Astrocyte of the hippocampus (primary cell): ENCODE measurements around the gene SPRR3.
"Not testable (repeated sequence)": the region's sequence is repeated elsewhere in the genome, so short reads cannot be mapped to it uniquely, and the experiment has no call there.

Experiments
- DNase-seq: peaks from one replicate; pipeline ENCODE4 v3.0.0; 2011; ENCODE audit warnings: low read depth, low spot score

Gene SPRR3

DNA sequence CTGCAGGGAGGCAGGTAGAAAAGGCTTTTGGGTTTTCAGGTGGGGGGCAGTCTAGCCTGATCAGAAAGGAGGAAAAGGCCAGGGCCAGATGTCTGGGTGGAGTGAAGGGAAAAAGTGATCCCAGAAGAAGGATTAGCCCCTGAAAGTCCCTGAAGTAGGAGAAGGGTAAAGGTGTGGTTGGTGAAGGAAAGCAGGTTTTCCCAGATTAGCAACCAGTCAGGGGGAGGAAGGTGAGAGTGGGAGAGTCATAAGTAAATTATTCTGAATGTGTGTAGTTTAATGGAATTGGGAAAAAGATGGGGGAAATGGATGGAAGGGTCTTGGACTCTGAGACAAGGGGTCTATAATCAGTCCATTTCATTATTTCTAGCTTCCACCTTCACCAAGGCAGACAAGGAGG, 18.3 kb upstream of the SPRR3 start:
- no peak for DNase-seq

DNA sequence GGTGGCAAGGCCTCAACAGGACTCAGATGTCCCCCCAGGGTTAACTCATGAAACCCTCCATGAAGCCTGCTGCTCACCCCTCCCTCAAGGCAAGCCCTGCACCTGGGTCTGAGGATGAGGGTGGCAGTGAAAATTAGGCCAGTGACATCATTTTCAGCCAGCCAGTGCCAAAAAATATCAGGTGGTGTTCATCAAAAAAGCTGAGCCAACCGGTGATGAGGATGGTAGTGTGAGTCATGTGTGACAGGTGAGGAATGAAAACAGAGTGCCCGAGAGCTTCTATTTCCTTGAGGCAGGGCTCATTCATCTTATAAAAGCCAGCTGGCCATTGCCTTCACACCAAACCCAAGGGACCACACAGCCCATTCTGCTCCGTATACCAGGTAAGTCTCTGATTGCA, 17.8 kb upstream of the SPRR3 start, which contains the start of gene SPRR1A:
TSS of gene SPRR1A (plus strand) at position 339 of the 400 bp plus-strand sequence. CDS start 1,150 bp downstream, outside the sequence.
- no peak for DNase-seq

DNA sequence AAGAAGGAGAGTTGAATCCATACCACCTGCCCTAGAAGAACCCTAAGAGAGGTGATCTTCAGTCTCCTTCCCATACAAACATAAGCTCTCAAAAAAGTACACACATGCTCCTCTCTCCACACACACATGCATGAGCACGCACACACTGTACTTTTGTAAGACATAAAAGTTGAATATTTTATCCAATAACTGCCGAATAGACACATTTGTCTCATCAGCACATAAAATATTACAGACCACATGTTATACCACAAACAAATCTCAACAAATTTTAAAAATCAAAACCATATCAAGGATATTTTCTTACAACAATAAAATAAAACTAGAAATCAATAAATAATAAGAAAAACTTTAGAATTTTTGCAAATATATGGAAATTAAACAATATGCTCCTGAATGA, 15.0 kb upstream of the SPRR3 start:
- DNase-seq = no peak

DNA sequence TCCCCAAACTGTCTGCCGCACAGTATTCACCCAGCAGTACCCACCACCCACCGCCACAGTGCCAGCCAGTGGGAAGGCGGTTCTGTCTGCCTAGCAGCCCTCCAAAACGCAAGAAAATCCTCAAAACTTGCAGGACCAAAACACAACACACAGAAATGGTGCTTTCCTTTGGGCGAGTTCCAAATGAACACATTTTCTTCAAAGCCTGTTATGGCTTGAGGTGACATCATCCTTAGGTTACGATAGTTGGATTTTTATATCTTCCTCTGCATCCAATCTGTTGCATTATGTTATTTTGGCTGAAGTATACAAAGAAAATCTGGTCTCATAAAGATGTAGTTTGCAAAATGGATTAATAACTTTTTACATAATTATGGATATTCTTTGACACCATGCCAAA, 8.4 kb upstream of the SPRR3 start:
- DNase-seq = no peak

DNA sequence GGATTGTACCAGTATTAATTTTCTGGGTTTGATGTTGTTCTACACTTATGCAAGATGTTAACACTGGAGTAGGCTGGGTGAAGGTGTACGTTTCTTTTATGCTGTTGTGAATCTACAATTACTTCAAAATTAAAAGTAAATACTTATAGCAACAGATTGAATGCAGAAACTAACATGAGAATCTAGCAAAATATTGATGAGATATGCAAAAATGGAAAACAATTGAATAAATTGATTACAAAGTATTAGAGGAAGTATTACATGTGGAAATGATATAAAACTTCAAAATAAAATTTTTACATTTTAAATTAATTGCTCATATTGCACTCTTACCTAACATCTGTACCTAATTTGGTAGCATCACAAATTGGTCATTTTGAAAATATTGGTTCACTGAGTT, 5.7 kb upstream of the SPRR3 start:
- no peak for DNase-seq

DNA sequence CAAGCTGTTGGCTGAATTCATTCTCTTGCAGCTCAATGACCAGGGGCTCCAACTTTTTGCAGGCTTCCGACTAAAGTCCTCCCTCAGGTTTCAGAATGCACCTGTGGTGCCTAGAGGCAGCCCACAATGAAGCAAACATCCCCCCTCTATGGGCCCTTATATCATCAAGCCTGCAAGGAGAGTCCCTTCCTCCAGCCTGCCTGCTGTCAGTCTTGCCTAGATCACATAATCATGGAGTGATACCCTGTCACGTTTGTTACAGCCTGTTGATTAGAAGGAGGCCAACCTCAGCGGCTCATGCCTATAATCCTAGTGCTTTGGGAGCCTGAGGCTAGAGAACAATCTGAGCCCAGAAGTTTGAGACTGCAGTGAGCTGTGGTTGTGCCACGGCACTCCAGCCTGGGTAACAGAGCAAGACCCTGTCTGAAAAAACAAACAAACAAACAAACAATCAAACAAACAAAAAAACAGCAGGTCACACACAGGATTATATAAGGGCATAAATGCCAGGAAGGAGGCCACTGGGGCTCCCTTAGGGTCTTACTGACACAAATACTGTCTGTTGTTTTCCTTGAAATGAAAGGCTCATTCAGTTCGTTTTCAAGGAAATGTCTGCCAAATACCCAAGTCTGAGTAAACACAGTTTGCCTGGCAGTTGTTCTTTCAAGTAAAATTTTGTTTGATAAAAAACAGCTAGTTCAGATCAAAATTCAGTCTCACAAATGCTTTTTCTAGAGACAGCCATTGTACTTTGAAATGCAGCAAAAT, 4.7 kb upstream of the SPRR3 start:
- no peak for DNase-seq

DNA sequence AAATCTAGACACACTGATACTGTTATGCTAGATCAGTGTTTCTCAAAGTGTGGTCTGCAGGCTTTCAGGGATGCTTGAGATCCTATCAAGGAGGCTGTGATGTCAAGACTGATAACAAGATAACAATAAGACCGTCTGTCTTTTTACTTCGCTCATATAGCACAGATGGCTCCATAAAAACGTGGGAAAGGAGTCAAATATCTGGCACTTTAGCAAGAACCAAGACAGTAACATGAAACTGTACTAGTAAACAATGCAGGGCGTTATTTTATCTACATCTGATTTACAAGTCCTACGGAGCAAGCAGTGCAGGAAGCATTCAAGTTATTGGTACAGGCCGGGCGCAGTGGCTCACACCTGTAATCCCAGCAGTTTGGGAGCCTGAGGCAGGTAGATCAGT, 3.6 kb upstream of the SPRR3 start:
- DNase-seq = no peak

DNA sequence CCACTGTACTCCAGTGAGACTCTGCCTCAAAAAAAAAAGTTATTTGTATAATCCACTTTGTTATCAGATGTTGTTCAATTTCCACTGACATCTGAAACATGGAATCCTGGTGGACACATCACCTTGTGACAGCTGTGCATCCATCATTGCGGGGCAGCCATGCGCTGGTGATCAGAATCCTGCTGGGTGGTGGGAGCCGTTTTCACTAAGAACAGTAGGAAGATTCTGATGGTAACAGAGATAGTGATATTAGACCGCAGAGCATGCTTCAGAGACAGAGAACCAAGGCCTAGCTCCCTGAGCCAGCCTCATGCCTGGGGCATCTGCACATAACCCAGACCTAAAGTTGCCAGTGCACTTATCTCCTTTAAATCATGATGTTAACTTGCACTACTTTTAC, 3.1 kb upstream of the SPRR3 start:
- no peak for DNase-seq

DNA sequence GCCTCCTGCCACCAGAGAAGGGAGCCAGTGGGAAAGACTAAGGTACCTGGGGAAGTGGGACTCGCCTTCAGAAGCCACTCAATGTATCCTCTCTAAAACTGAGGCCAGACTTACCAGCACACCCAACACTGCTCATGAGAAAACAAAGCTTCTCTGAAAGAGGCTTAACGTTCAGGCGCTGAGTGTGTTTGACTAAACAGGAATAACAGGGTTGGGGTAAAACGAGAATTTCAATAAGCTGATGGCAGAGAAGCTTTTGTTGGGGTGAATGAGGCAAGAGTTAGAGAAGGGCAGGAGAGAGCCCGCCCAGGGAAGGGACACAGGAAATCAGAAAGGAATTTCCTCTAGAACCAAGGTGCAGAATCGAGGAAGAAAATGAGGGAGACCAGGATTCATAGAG, 1.7 kb upstream of the SPRR3 start:
- no peak for DNase-seq

DNA sequence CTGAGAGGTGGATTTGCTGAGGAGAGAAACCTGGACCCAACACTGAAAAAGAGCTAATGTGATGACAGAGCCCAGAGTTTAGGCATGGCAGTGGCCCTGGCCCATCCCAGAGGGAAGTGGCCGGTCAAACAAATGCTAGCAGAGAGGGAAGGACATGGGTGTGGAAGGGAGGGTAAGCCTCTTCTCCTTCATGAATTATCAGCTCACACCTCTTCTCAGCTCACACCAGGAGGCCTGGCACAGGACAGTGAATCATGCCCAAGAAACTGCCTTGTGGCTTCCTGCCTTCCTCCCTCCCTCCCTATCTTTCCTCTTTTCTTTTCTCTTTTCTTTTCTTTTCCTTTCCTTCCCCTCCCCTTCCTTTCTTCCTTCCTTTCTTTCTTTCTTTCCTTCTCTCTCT, 1.3 kb upstream of the SPRR3 start:
- DNase-seq = no peak

DNA sequence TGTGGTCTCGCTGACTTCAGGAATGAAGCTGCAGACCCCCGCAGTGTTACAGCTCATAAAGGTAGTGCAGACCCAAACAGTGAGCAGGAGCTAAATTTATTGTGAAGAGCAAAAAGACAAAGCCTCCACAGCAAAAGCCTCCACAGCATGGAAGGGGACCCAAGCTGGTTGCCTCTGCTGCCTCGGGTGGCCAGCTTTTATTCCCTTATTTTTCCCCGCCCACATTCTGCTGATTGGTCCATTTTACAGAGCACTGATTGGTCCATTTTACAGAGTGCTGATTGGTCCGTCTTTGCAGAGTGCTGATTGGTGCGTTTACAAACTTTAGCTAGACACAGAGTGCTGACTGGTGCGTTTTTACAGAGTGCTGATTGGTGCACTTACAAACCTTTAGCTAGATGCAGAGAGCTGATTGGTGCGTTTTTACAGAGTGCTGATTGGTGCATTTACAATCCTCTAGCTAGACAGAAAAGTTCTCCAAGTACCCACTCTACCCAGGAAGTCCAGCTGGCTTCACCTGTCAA, 9.7 kb downstream of the SPRR3 start:
- not testable (repeated sequence) for DNase-seq

DNA sequence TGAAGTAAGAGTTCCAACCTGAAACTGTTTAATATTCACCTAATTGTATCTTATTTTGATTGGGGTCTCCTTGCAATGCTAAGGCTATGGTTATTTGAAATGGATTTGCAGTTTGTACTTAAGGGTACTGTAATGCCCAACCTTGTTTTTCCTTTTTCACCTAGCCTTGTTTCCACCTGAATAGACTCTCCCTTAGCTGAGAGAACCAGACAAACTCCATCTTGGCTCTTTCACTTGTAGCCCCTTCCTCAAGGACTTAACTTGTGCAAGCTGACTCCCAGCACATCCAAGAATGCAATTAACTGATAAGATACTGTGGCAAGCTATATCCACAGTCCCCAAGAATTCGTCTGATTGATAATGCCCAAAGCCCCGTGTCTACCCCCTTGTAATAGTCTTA, 20.3 kb downstream of the SPRR3 start:
- not testable (repeated sequence) for DNase-seq

DNA sequence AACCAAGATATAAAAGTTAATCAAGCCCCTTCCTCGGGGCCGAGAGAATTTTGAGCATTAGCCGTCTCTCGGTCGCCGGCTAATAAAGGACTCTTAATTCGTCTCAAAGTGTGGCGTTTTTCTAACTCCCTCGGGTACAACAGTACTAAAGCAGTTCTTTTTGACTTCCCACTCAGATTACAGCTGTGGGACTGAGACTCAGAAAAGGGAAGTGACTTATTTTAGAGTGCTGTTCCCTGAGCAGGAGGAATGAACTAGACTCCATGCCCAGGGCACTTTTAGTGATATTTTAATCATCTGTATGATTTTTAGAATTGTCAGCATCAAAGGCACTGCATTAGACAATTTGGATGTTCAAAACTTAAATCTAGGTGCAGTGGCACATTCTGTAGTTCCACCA, 20.8 kb downstream of the SPRR3 start:
- DNase-seq = not testable (repeated sequence)

DNA sequence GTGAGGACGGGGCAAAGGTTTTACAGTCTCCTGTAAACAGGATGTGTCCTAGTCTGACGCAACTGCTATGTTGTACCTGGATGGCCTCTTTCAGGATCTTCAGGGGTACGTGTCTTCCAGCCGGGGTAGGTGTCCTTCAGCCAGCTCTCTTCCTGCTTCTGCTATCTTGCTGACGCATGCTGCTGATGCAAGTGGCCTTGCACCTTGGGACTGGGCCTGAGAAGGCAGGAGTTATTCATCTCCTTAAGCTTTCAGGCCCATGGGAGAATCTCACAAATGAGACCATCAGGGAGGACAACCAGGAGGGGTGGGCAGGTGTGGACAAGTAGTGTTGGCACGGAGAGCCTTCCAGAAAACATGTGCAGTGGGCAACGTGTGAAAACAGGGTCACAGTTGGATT, 21.6 kb downstream of the SPRR3 start:
- no peak for DNase-seq

DNA sequence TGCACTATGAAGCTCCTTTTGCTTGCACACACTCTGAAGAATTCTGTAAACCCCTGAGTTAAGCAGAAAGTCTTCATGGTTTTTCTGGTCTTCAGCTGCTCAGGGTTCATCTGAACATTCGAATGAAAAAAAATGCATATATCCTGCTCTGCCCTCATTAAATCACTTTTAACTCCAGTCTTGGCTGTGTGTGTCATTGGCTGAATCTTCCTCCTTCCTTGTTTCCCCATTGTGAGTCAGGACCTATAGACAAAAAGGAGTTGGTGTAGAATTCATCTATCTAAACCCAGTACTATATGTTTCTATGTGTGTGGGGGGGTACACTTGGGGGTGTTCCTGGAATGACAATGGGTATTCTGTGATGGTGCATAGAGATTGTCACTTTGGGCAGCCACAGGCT, 22.9 kb downstream of the SPRR3 start:
- DNase-seq = no peak

DNA sequence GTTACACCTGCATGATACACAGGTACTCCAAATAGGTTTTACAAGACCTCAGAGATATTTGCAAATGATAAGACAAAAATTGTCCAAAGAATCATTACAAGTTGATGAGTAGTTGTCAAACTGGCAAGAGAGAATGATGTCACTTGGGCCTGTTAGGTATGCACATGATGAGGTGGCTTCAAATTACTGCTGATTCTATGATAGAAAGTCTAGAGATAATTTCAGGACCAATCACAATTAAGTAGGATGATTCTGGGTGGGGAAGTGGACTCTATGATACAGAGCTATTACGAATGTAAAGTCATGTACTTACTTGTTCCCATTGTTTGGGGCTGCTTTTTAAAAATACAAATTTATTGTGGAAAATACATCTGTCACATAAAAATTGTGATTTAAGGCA, 24.2 kb downstream of the SPRR3 start:
- DNase-seq = no peak

DNA sequence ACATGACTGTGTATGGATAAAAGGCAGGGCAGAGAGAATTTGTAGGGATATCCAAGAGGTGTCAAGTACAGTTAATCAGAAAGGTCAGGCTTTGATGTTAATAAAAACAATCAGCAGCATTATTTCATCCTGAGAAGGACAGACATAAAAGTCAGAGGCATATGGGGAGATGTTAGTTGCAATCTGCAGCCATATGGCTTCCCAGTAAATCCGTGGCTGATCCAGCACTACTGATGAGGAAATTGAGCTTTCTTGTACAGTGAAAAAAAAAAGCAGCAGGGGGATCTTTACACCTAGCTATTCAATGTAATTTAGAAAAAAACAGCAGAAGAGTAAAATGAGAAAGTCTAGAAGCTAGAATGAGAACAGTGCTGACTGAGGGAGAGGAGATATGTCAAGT, 27.2 kb downstream of the SPRR3 start:
- no peak for DNase-seq

DNA sequence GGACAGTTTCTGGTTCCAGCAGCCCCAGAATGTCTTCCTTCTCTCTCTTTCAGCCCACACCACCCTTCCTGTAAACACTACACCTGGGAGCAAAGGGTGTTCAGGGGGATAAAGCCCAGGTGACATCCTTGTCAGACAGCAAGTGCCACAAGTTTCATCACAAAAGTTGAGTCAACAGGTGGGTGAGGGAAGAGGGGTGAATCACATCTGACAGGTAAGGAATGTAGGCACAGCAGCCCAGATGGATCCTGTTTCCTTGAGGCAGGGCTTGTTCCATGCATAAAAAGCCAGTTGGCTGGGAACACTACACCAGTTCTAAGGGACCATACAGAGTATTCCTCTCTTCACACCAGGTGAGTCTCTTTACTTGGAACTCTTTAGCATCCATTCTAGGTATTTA, 29.3 kb downstream of the SPRR3 start, which contains the start of gene SPRR1B:
TSS of gene SPRR1B (plus strand) at position 309 of the 400 bp plus-strand sequence. CDS start 1,143 bp downstream, outside the sequence.
- no peak for DNase-seq

DNA sequence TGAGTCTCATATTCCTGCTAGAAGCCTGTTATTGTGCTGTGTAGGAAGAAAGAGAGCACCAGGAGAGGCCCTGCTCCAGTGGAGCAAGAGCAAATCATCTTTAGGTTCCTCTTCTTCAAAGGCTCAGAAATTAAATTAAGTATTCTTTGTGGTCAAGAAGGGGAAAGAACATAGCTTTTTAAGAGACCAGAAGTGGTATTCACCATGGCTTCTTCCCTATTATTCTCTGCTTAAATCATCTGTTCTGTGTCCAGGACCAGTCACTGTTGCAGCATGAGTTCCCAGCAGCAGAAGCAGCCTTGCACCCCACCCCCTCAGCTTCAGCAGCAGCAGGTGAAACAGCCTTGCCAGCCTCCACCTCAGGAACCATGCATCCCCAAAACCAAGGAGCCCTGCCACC, 30.5 kb downstream of the SPRR3 start:
- no peak for DNase-seq

DNA sequence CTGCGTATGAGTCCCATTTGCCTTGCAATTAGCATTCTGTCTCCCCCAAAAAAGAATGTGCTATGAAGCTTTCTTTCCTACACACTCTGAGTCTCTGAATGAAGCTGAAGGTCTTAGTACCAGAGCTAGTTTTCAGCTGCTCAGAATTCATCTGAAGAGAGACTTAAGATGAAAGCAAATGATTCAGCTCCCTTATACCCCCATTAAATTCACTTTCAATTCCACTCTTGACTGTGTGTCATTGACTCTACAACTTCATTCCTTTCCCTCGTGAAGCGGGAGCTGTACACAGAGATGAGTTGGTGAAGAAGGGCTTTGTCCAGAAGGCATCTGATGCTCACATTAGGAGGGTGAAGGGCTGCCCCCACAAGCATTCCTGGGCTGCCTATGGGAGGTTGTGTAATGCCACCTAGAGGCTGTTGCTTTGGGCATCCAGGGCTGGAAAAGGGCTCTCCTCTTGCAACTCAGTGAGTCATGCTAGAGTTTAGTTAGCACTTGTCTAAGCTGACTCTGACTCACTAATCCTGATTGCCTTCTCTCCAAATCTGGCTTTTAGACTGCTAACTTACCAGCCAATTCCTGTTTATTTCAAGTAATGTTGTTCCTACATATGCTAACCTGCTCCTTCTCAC, 31.2 kb downstream of the SPRR3 start:
- DNase-seq = peak; percentile 61

DNA sequence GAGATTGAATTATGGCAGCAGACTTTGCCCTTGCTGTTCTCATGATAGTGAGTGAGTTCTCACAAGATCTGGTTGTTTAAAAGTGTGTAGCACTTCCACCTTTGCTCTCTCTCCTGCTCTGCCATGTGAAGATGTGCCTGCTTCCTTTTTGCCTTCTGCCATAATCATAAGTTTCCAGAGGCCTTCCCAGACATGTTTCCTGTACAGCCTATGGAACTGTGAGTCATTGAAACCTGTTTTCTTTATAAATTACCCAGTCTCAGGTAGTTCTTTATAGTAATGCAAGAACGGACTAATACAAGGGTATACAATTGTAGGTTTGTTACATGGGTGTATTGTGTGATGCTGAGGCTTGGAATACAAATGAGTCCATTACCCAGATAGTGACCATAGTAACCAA, 33.7 kb downstream of the SPRR3 start:
- DNase-seq = no peak

DNA sequence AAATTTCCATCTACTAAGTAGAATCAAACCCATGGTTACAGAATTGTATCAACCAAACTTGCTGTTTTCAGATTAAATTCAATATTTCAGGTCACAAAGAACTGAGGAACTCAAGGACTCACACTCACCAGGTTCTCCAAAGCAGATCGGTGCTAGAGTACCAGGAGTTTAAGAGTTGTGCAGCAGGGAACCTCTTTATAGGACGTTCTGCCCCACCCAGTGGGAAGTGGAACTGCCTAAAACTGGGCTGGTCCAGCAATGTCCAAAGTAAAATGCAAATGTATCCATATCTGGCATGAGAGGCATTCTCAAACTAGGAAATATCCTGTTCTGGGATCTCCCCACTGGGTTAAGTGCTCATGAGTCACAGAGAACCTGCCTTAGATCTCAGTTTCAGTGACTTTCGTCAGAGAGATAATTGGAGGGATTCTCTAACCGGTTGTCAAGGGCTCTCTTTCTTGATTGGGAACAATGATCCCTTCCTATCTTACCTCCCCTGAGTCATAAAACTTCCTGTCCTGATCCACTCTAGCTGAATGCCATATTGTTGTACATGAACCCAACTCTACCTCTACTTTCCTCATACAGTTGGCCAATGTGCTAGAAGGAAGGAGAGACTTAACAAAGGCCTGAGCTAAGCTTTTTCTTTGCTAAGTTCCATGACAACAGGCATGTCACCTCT, 39.5 kb downstream of the SPRR3 start, which contains the start of gene SPRR2D:
TSS of gene SPRR2D (minus strand) at position 171 of the 682 bp plus-strand sequence. CDS start 774 bp downstream, outside the sequence.
- no peak for DNase-seq
